ENCODE data around the gene DQX1.

- TF ChIP-seq, protein P1, sequence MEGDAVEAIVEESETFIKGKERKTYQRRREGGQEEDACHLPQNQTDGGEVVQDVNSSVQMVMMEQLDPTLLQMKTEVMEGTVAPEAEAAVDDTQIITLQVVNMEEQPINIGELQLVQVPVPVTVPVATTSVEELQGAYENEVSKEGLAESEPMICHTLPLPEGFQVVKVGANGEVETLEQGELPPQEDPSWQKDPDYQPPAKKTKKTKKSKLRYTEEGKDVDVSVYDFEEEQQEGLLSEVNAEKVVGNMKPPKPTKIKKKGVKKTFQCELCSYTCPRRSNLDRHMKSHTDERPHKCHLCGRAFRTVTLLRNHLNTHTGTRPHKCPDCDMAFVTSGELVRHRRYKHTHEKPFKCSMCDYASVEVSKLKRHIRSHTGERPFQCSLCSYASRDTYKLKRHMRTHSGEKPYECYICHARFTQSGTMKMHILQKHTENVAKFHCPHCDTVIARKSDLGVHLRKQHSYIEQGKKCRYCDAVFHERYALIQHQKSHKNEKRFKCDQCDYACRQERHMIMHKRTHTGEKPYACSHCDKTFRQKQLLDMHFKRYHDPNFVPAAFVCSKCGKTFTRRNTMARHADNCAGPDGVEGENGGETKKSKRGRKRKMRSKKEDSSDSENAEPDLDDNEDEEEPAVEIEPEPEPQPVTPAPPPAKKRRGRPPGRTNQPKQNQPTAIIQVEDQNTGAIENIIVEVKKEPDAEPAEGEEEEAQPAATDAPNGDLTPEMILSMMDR (IDR thresholded peaks at IDR 0.05), result no peak
- no peak for TF ChIP-seq ZFX (IDR thresholded peaks at IDR 0.05; ENCODE audit: borderline replicate concordance)
Measured at GRCh38 chr2:74559912-74560311, 33.9 kb upstream of the DQX1 start.

Data from 22Rv1 (cell line).